HepG2 (cell line): ENCODE data around the gene ZBED1. TPM values are rescaled to one million over a fixed set of nuclear protein-coding genes. Genes with fewer than 3 reads are reported as not detected.

ENCODE experiments used
- ATAC-seq: fragments of 200-7000 bp; cut with Tn5 transposase; 3 replicates; pipeline ENCODE4 v1.9.1; 2020; ENCODE audit warnings: mild to moderate bottlenecking, moderate library complexity
- BruUV-seq: library from RNA; stranded (reverse); fragments of 400-500 nt; replicated peaks from 2 replicates; lab custom pipeline; 2021; lab: Mats Ljungman, UMichigan
- CTCF ChIA-PET: fragments of 300-600 bp; formaldehyde crosslinking; extraction: SDS; loops from one replicate; lab custom pipeline; 2021; ENCODE audit warnings: low total read pairs, inconsistent platforms, low intra/inter-chr PET ratio; lab: Yijun Ruan, JAX
- POLR2A ChIA-PET: fragments of 350-600 bp; sonication (Branson Sonifier 250); formaldehyde crosslinking; loops from one replicate; lab custom pipeline; 2020; ENCODE audit warnings: antibody characterized with exemption, inconsistent platforms; lab: Yijun Ruan, JAX
- DNase-seq: peaks from one replicate; pipeline ENCODE4 v3.0.0-alpha.2; 2015; ENCODE audit warnings: low spot score
- FAIRE-seq: peaks from 3 replicates; lab custom pipeline; 2011; peaks lifted over from hg19 to GRCh38; lab: Jason Lieb, UNC
- H2AFZ ChIP-seq: one replicate; pipeline ENCODE4 v1.6.1; 2011; ENCODE audit warnings: low read length, inconsistent platforms
- H3K27ac ChIP-seq: fragments of 300-600 bp; 3 replicates; pipeline ENCODE4 v1.8.0; 2011; ENCODE audit warnings: mixed run types, mild to moderate bottlenecking, mixed read lengths, low read length, inconsistent platforms; ENCODE audit not compliant: insufficient read depth; ENCODE audit errors: extremely low read length
- H3K27me3 ChIP-seq, 2 experiments: fragments of 200-600 bp in 1 of 2; 2 replicates in 1 of 2; 3 replicates in 1 of 2; pipeline versions ENCODE4 v1.6.0 to v1.8.0; 2011; ENCODE audit warnings: low read length in 2 of 2, mild to moderate bottlenecking in 2 of 2, moderate library complexity in 2 of 2, inconsistent platforms in 1 of 2; ENCODE audit not compliant: insufficient read depth in 2 of 2, control insufficient read depth in 1 of 2
- H3K36me3 ChIP-seq, 2 experiments: fragments of 200-600 bp in 1 of 2; replicated peaks in 1 of 2; 2 replicates in 1 of 2; 3 replicates in 1 of 2; pipeline versions ENCODE4 v1.5.1 to v1.8.0; 2011; ENCODE audit warnings: low read length in 2 of 2, inconsistent platforms in 1 of 2; ENCODE audit not compliant: insufficient read depth in 2 of 2, control insufficient read depth in 1 of 2
- H3K4me1 ChIP-seq: 2 replicates; pipeline ENCODE4 v1.5.1; 2012; ENCODE audit warnings: low read length, inconsistent platforms; ENCODE audit not compliant: insufficient read depth
- H3K4me2 ChIP-seq: 2 replicates; pipeline ENCODE4 v1.6.0; 2011; ENCODE audit warnings: low read depth, low read length, inconsistent platforms
- H3K4me3 ChIP-seq, 3 experiments: fragments of 200-600 bp in 1 of 3; sonication (generic), shearing (Covaris generic) in 1 of 3; replicated peaks in 1 of 3; 2 replicates each; pipeline ENCODE4 v1.5.1; 2011 to 2016; ENCODE audit warnings: low read length in 3 of 3, inconsistent platforms in 2 of 3, low read depth in 2 of 3, mild to moderate bottlenecking in 2 of 3, control low read depth in 1 of 3, mixed read lengths in 1 of 3; ENCODE audit not compliant: insufficient read depth in 1 of 3
- H3K79me2 ChIP-seq: one replicate; pipeline ENCODE4 v1.6.1; 2011; ENCODE audit warnings: low read length, inconsistent platforms; ENCODE audit not compliant: insufficient read depth
- H3K9ac ChIP-seq: 2 replicates; pipeline ENCODE4 v1.6.0; 2011; ENCODE audit warnings: mild to moderate bottlenecking, low read depth, low read length, inconsistent platforms; ENCODE audit not compliant: insufficient read depth
- H3K9me3 ChIP-seq: 2 replicates; pipeline ENCODE4 v1.5.1; 2012; ENCODE audit warnings: mild to moderate bottlenecking, low read length
- H4K20me1 ChIP-seq: 2 replicates; pipeline ENCODE4 v1.6.0; 2011; ENCODE audit warnings: inconsistent platforms, mild to moderate bottlenecking, low read length, moderate library complexity; ENCODE audit not compliant: insufficient read depth
- ARID3A ChIP-seq: IDR thresholded peaks from 2 replicates; pipeline ENCODE4 v1.6.1; 2012; ENCODE audit warnings: low read depth, low read length, improper control_type of control experiment
- FOSL1 ChIP-seq: sonication (generic); formaldehyde crosslinking; IDR thresholded peaks from 2 replicates; pipeline ENCODE4 v1.9.0; 2021; ENCODE audit warnings: missing genetic modification reagents, borderline replicate concordance
- FOXJ3 ChIP-seq: sonication (generic); formaldehyde crosslinking; IDR thresholded peaks from 2 replicates; pipeline ENCODE4 v1.4.0; 2020; ENCODE audit warnings: missing genetic modification reagents, mild to moderate bottlenecking, borderline replicate concordance
- GPN1 ChIP-seq: sonication (generic); formaldehyde crosslinking; IDR thresholded peaks from 2 replicates; pipeline ENCODE4 v1.5.1; 2020; ENCODE audit warnings: missing genetic modification reagents, borderline replicate concordance
- GTF2F1 ChIP-seq: fragments of 150-350 bp; IDR thresholded peaks from 2 replicates; pipeline ENCODE4 v1.6.1; 2014; ENCODE audit warnings: low read length
- NKX3-1 ChIP-seq: sonication (generic); formaldehyde crosslinking; IDR thresholded peaks from 2 replicates; pipeline ENCODE4 v1.5.0; 2020; ENCODE audit warnings: missing genetic modification reagents
- SIN3A ChIP-seq: IDR thresholded peaks from 2 replicates; pipeline ENCODE4 v1.6.1; 2011; ENCODE audit warnings: low read depth, mild to moderate bottlenecking, control low read depth, low read length, borderline replicate concordance
- SUZ12 ChIP-seq: fragments of 150-350 bp; IDR thresholded peaks from 2 replicates; pipeline ENCODE4 v1.6.1; 2014; ENCODE audit warnings: low read depth, low read length
- YY1 ChIP-seq: IDR thresholded peaks from 2 replicates; pipeline ENCODE4 v1.6.1; 2011; ENCODE audit warnings: low read length, low read depth, moderate library complexity, mild to moderate bottlenecking; ENCODE audit not compliant: insufficient read depth, insufficient replicate concordance
- ZBTB8A ChIP-seq: sonication (generic); formaldehyde crosslinking; IDR thresholded peaks from 2 replicates; pipeline ENCODE4 v1.4.0; 2020; ENCODE audit warnings: mild to moderate bottlenecking, low read depth, missing genetic modification reagents, borderline replicate concordance
- ZNF101 ChIP-seq: sonication (generic); formaldehyde crosslinking; IDR thresholded peaks from 2 replicates; pipeline ENCODE4 v1.4.0; 2020; ENCODE audit warnings: mild to moderate bottlenecking, low read depth, missing genetic modification reagents, borderline replicate concordance
- ZNF337 ChIP-seq: sonication (generic); formaldehyde crosslinking; IDR thresholded peaks from 2 replicates; pipeline ENCODE4 v1.5.1; 2020; ENCODE audit warnings: missing genetic modification reagents, low read depth, mild to moderate bottlenecking, borderline replicate concordance
- ZNF567 ChIP-seq: sonication (generic); formaldehyde crosslinking; IDR thresholded peaks from 2 replicates; pipeline ENCODE4 v1.8.1; 2023; ENCODE audit warnings: mild to moderate bottlenecking, missing genetic modification reagents, borderline replicate concordance
- ZNF598 ChIP-seq: sonication (generic); formaldehyde crosslinking; IDR thresholded peaks from 2 replicates; pipeline ENCODE4 v1.5.1; 2020; ENCODE audit warnings: mild to moderate bottlenecking, missing genetic modification reagents, borderline replicate concordance
- ZNF670 ChIP-seq: sonication (generic); formaldehyde crosslinking; IDR thresholded peaks from 2 replicates; pipeline ENCODE4 v1.8.0; 2022; ENCODE audit warnings: mild to moderate bottlenecking, missing genetic modification reagents, borderline replicate concordance
- WGBS: methylation state at CpG from one replicate; pipeline ENCODE4 v1.1.6; 2017; ENCODE audit warnings: low lambda C conversion rate; 5-methylcytosine and 5-hydroxymethylcytosine counted together
- in situ Hi-C: cut with HindIII; loops from 2 replicates; pipeline ENCODE4 v1.10.0; 2017; ENCODE audit warnings: low pct_unique_long_range_greater_than_20kb; ENCODE audit not compliant: extremely low pct_ligation_motif_present
- intact Hi-C: fragments of 100-400 bp; cut with micrococcal nuclease; formaldehyde crosslinking; loops from one replicate; pipeline ENCODE4 v1.10.0; 2022; ENCODE audit not compliant: unreplicated experiment
- polyA plus RNA-seq, 8 experiments: library from polyadenylated mRNA; depleted of rRNA in 3 of 8; stranded (reverse) in 7 of 8; unstranded in 1 of 8; fragments of >200 nt; fragmentation: Illumina TruSeq in 4 of 8; extraction: Trizol in 4 of 8; gene quantifications; 2 replicates each; pipeline versions ENCODE4 v1.2.1 to v1.2.3, GENCODE V29; 2011 to 2016; ENCODE audit warnings: low read depth in 4 of 8, missing spikeins in 1 of 8, mixed read lengths in 1 of 8; ENCODE audit not compliant: insufficient read depth in 1 of 8
- total RNA-seq, 5 experiments: library from RNA; depleted of rRNA; stranded (reverse); fragments of >200 nt; fragmentation: Illumina TruSeq; extraction: Trizol; gene quantifications; 2 replicates each; pipeline ENCODE4 v1.2.3, GENCODE V29; 2016; ENCODE audit warnings: low read depth in 1 of 5

ZBED1 gene
- total and polyA plus RNA-seq, 2 of the 13 experiments (the other 11 are each of a cell fraction or from before 2014, with no cell fraction given), result 20.0 to 29.8 TPM

- intact Hi-C loops (no loop called here), in situ Hi-C loops (no loop called here)
- Histone ChIP-seq H4K20me1 (no peaks in the 10 kb centered on the region), H3K27ac (no peak overlapping the region), H3K79me2 (no peaks in the 10 kb centered on the region), H3K4me3 (no peak overlapping the region), H2AFZ (no peak overlapping the region), H3K9ac (no peak overlapping the region), H3K36me3 (no peaks in the 10 kb centered on the region), H3K4me1 (peaks cover 10% of the 10 kb centered on the region), H3K4me2 (no peak overlapping the region), H3K9me3 (no peaks in the 10 kb centered on the region), H3K27me3 (no peaks in the 10 kb centered on the region)
- no TSS peak for BruUV-seq
- no peak for FAIRE-seq
- WGBS, result 60% methylated on average over 5 of the region's 5 CpGs
- POLR2A ChIA-PET, result no interaction called here
- TF ChIP-seq ZBTB8A (CRISPR knock-in tag), result no peak
- no peak for TF ChIP-seq NKX3-1 (CRISPR knock-in tag)
- TF ChIP-seq YY1, result no peak
- no peak for TF ChIP-seq ARID3A
- no peak for TF ChIP-seq GTF2F1
- TF ChIP-seq SUZ12, result no peak
- no peak for TF ChIP-seq FOSL1
- no peak for TF ChIP-seq SIN3A
- ATAC-seq, result no peak
- DNase-seq, result no peak
- CTCF ChIA-PET, result no interaction called here
Observed at GRCh38 chrX:2516623-2517022, 15.8 kb upstream of the ZBED1 start.

GRCh38 chrX:2514131-2514530, 13.4 kb upstream of the ZBED1 start:
- TF ChIP-seq ZNF101 (CRISPR knock-in tag), result no peak
- no peak for TF ChIP-seq FOXJ3 (CRISPR knock-in tag)
- no peak for TF ChIP-seq ZNF567 (CRISPR knock-in tag)
- TF ChIP-seq ZNF337 (CRISPR knock-in tag), result no peak
- no peak for TF ChIP-seq ZNF598
- TF ChIP-seq GPN1 (CRISPR knock-in tag), result no peak
- TF ChIP-seq ZNF670 (CRISPR knock-in tag), result no peak
- TF ChIP-seq, all 625 proteins: peak for 0
- BruUV-seq, result no TSS peak
- WGBS, result 69% methylated on average over 5 of the region's 5 CpGs
- in situ Hi-C loops, result no loop called here
- Histone ChIP-seq H3K4me2 (no peak overlapping the region), H3K4me3 (no peak overlapping the region), H3K27ac (no peak overlapping the region), H3K4me1 (no peaks in the 10 kb centered on the region), H3K9me3 (no peaks in the 10 kb centered on the region), H3K27me3 (no peaks in the 10 kb centered on the region), H3K36me3 (no peaks in the 10 kb centered on the region), H3K79me2 (no peaks in the 10 kb centered on the region), H3K9ac (no peak overlapping the region), H4K20me1 (no peaks in the 10 kb centered on the region), H2AFZ (no peak overlapping the region)
- intact Hi-C loops, result no loop called here
- ATAC-seq (no peak), FAIRE-seq (no peak), DNase-seq (no peak)
- CTCF ChIA-PET, result no interaction called here
- POLR2A ChIA-PET, result no interaction called here
